Loucy (cell line): ENCODE measurements around the gene CAMK1G.

Source experiments
- H2AFZ ChIP-seq: fragments of 200-600 bp; sonication (generic); 2 replicates; pipeline ENCODE4 v1.6.0; 2016; ENCODE audit warnings: antibody characterized with exemption, mild to moderate bottlenecking, low read length, moderate library complexity
- H3F3A ChIP-seq: fragments of 200-600 bp; 2 replicates; pipeline ENCODE4 v1.6.0; 2016; ENCODE audit warnings: antibody characterized with exemption, low read depth, mild to moderate bottlenecking
- H3K27me3 ChIP-seq: fragments of 200-600 bp; sonication (generic); 2 replicates; pipeline ENCODE4 v1.6.1; 2014; ENCODE audit warnings: low read length, mild to moderate bottlenecking; ENCODE audit not compliant: insufficient read depth, poor library complexity, severe bottlenecking
- H3K36me3 ChIP-seq: fragments of 200-600 bp; sonication (generic); 2 replicates; pipeline ENCODE4 v1.6.1; 2016; ENCODE audit warnings: low read length; ENCODE audit not compliant: insufficient read depth
- H3K4me1 ChIP-seq: fragments of 200-600 bp; sonication (generic); 2 replicates; pipeline ENCODE4 v1.5.1; 2014; ENCODE audit warnings: low read length, mild to moderate bottlenecking; ENCODE audit not compliant: insufficient read depth, poor library complexity, severe bottlenecking
- H3K4me2 ChIP-seq: fragments of 200-600 bp; sonication (generic); 2 replicates; pipeline ENCODE4 v1.6.0; 2014; ENCODE audit warnings: antibody characterized with exemption, low read length, low read depth, mild to moderate bottlenecking; ENCODE audit not compliant: poor library complexity, severe bottlenecking
- H3K4me3 ChIP-seq: fragments of 200-600 bp; sonication (generic); 2 replicates; pipeline ENCODE4 v1.5.1; 2014; ENCODE audit warnings: low read length, mild to moderate bottlenecking, mixed read lengths; ENCODE audit not compliant: poor library complexity, severe bottlenecking
- H3K79me2 ChIP-seq: fragments of 200-600 bp; sonication (generic); 2 replicates; pipeline ENCODE4 v1.6.1; 2014; ENCODE audit warnings: low read length; ENCODE audit not compliant: insufficient read depth
- H3K9ac ChIP-seq: fragments of 200-600 bp; sonication (generic); 2 replicates; pipeline ENCODE4 v1.6.0; 2014; ENCODE audit warnings: mild to moderate bottlenecking, low read depth, low read length, moderate library complexity; ENCODE audit not compliant: poor library complexity, severe bottlenecking
- H3K9me2 ChIP-seq: fragments of 200-600 bp; sonication (generic); replicated peaks from 2 replicates; pipeline ENCODE4 v1.6.1; 2016; ENCODE audit warnings: low read depth, low read length, mixed read lengths
- H3K9me3 ChIP-seq: fragments of 200-600 bp; sonication (generic); 2 replicates; pipeline ENCODE4 v1.6.1; 2014; ENCODE audit warnings: mild to moderate bottlenecking, antibody characterized with exemption, low read length, low read depth; ENCODE audit not compliant: insufficient read depth
- H4K20me1 ChIP-seq: fragments of 200-600 bp; sonication (generic); 2 replicates; pipeline ENCODE4 v1.6.0; 2014; ENCODE audit warnings: antibody characterized with exemption, low read length, mild to moderate bottlenecking; ENCODE audit not compliant: insufficient read depth, poor library complexity, severe bottlenecking
- EZH2phosphoT487 ChIP-seq: fragments of 200-600 bp; IDR thresholded peaks from 2 replicates; pipeline ENCODE4 v1.6.1; 2018; ENCODE audit warnings: antibody characterized with exemption, mild to moderate bottlenecking, moderate library complexity, borderline replicate concordance
- TF ChIP-seq, protein P1 (sequence below): fragments of 200-600 bp; sonication (generic); conservative IDR thresholded peaks from 2 replicates; pipeline ENCODE4 v1.5.1; 2014; ENCODE audit warnings: mild to moderate bottlenecking, antibody characterized with exemption, low read length

Gene CAMK1G

GRCh38 chr1:209630383-209631225, 47.1 kb downstream of the CAMK1G start:
- Histone ChIP-seq H3K9ac (no peak overlapping the region), H3K79me2 (no peaks in the 10 kb centered on the region), H4K20me1 (no peaks in the 10 kb centered on the region), H3K4me1 (no peaks in the 10 kb centered on the region), H3F3A (no peaks in the 10 kb centered on the region), H3K9me2 (no peaks in the 10 kb centered on the region), H3K4me3 (no peak overlapping the region), H2AFZ (no peak overlapping the region), H3K27me3 (no peaks in the 10 kb centered on the region), H3K9me3 (no peaks in the 10 kb centered on the region), H3K4me2 (no peak overlapping the region), H3K36me3 (no peaks in the 10 kb centered on the region)
- no peak for TF ChIP-seq EZH2phosphoT487

- no peaks in the 10 kb centered on the region for H3K4me1 ChIP-seq
- no peaks in the 10 kb centered on the region for H3F3A ChIP-seq
- no peaks in the 10 kb centered on the region for H3K27me3 ChIP-seq
- TF ChIP-seq EZH2phosphoT487: no peak
- TF ChIP-seq, protein P1, sequence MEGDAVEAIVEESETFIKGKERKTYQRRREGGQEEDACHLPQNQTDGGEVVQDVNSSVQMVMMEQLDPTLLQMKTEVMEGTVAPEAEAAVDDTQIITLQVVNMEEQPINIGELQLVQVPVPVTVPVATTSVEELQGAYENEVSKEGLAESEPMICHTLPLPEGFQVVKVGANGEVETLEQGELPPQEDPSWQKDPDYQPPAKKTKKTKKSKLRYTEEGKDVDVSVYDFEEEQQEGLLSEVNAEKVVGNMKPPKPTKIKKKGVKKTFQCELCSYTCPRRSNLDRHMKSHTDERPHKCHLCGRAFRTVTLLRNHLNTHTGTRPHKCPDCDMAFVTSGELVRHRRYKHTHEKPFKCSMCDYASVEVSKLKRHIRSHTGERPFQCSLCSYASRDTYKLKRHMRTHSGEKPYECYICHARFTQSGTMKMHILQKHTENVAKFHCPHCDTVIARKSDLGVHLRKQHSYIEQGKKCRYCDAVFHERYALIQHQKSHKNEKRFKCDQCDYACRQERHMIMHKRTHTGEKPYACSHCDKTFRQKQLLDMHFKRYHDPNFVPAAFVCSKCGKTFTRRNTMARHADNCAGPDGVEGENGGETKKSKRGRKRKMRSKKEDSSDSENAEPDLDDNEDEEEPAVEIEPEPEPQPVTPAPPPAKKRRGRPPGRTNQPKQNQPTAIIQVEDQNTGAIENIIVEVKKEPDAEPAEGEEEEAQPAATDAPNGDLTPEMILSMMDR: no peak
- no peaks in the 10 kb centered on the region for H3K79me2 ChIP-seq
- no peak overlapping the region for H3K9ac ChIP-seq
- H3K4me2 ChIP-seq: no peak overlapping the region
- no peaks in the 10 kb centered on the region for H3K9me3 ChIP-seq
- H4K20me1 ChIP-seq: no peaks in the 10 kb centered on the region
- H2AFZ ChIP-seq: no peak overlapping the region
- H3K36me3 ChIP-seq: no peaks in the 10 kb centered on the region
- no peak overlapping the region for H3K4me3 ChIP-seq
- no peaks in the 10 kb centered on the region for H3K9me2 ChIP-seq
Observed at GRCh38 chr1:209633335-209633997, 50.0 kb downstream of the CAMK1G start.

DNA sequence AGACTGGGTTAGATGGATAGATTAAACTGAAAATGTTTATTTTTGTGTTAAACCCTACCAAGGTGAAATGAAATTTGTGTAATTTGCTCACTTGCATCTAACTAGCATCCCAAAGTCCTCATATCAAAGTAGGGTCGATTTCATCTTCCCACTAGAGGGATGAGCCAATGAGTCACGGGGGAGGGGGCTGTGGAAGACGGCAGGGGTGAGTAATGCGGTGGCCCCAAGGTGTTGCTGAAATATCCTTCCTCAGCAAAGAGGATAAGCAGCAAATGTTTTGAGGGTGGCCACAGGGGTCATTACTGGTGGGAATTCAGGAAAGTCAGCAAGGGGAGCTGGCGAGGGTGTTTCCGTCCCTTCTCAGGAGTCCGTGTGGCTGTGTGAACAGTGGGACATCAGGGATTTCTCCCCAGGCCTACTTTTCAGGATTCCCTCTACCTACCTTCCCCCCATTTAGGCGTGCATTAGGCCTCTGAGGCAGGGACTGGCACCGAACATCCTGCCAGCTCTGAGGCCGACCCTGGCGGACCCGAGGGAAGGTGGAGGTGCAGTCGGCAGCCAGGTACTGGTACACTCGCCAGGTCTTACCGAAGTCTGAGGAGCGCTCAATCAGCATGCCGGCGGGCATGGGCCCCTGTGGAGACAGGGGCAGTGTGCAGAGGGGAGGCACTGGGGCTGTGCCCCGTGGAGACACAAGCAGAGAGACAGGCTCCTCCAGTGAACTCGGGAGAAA, 50.7 kb downstream of the CAMK1G start:
- Histone ChIP-seq H2AFZ (no peak overlapping the region), H3K9me2 (no peaks in the 10 kb centered on the region), H3K4me2 (no peak overlapping the region), H3K9ac (no peak overlapping the region), H3K36me3 (no peaks in the 10 kb centered on the region), H3K4me1 (no peaks in the 10 kb centered on the region), H3K79me2 (no peaks in the 10 kb centered on the region), H4K20me1 (no peaks in the 10 kb centered on the region), H3K4me3 (no peak overlapping the region), H3F3A (no peaks in the 10 kb centered on the region), H3K27me3 (no peaks in the 10 kb centered on the region), H3K9me3 (no peaks in the 10 kb centered on the region)
- no peak for TF ChIP-seq EZH2phosphoT487
- TF ChIP-seq, protein P1: no peak
